Endometrial microvascular endothelial cells (primary cell): ENCODE data around the gene FGR. TPM values are rescaled to one million over a fixed set of nuclear protein-coding genes. Genes with fewer than 3 reads are reported as not detected.

Experiments
- in situ Hi-C: cut with HindIII; loops from 2 replicates; pipeline ENCODE4 v1.10.0; 2017; ENCODE audit warnings: low sequenced_read_pairs, low pct_unique_long_range_greater_than_20kb; ENCODE audit errors: inconsistent ontology term
- total RNA-seq: library from RNA; depleted of rRNA; stranded (reverse); fragments of >200 nt; gene quantifications from one replicate; pipeline ENCODE4 v1.2.3, GENCODE V29; 2015; ENCODE audit errors: inconsistent ontology term

FGR gene
- total RNA-seq, 1 donor from 2014 or later, result not detected

DNA sequence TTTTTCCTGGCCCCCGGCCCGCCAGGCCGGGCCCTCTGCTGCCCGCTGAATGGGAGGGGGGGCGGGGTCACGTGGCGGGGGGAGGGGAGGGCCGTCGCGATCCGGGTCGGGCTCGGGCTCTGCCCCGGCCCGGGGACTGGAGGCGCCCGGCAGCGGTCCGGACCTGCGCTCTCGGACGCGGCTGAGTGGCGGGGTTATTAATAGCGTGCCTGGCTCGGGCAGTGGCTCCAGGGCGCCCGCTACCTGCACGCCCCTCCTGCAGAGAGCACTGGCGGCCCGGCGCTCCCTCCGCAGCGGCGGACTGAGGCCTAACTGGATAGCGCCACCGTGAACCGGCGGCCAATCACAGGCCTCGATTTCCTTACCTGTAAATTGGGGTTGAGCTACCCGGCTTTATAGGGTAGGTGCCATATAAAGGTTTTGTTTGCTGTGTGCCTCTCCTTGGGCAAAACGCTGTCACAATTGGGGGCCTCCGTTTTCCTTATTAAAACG lies 59.1 kb downstream of the FGR start:
- in situ Hi-C loops, result loop anchor here (25.0 kb wide), 1 partner anchor 164 kb away; no protein-coding TSS in a partner anchor

- in situ Hi-C loops, result loop anchor here (25.0 kb wide), 1 partner anchor 163 kb away; no protein-coding TSS in a partner anchor
Observed at GRCh38 chr1:27574871-27575831, 59.8 kb downstream of the FGR start.

- in situ Hi-C loops, result no loop called here
Observed at GRCh38 chr1:27574001-27574781, 60.8 kb downstream of the FGR start.

DNA sequence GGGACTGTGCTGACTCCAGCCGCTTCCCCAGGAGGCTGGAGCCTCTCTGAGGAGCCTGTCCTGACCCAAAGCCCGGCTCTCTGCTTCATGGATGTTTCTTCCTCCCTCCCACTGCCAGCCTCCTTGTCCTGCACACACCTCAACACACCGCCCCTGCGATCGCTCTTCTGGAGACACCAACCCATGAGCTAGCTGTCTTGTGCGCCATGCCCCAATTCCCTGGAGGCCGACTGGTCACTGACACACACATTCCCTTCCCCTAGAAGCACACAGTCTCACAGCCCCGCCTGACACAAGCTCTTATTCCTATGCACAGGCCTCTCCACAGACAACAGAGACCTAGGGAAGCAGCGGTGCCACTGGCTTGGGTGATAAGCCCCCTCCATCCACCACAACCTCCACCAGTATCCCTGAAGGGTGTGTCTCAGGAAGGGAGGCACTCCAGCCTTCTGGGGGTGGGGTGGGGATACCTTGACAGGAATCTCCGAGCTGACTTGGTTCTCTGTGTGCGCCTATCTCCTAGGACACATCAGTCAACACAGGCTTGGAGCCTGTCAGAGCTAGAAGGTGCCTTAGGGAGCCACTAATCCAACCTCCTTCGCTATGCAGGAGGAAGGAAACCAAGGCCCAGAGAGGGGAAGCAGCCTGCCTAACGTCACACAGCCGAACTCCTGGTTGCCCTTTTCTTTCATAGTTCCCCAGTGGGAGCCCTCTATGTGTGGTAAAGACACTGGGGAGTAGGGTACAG lies 62.1 kb downstream of the FGR start:
- in situ Hi-C loops, result no loop called here

DNA sequence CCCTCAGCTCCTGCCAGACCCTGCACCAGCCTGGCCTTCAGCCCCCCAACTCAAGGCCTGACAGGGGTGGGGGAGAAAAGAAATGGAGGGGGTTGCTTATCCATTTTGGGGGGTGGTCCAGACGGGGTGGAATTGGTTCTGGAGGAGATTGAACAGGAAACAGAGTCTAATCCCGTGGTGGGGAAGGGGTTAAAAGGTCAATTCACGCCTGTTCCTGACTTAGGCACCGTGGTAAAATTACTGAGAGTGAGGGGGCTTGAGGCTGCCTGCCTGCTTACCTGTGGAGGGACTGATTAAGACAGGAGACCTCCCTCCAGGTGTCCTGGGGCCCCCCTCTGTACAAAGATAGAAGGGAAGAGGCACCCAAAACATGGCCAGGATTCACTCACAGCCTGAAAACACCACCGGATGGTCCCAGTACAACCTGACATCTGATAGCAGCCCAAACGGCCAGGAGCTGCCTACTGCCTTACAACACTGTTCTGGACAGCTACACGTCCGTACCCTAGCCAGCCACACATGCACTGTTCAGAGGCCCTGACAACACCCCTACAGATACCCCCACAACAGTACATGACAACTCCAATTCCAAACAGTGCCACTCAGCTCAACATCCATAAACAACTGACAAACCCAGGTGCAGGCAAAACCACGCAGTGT lies 62.8 kb downstream of the FGR start:
- in situ Hi-C loops, result no loop called here

DNA sequence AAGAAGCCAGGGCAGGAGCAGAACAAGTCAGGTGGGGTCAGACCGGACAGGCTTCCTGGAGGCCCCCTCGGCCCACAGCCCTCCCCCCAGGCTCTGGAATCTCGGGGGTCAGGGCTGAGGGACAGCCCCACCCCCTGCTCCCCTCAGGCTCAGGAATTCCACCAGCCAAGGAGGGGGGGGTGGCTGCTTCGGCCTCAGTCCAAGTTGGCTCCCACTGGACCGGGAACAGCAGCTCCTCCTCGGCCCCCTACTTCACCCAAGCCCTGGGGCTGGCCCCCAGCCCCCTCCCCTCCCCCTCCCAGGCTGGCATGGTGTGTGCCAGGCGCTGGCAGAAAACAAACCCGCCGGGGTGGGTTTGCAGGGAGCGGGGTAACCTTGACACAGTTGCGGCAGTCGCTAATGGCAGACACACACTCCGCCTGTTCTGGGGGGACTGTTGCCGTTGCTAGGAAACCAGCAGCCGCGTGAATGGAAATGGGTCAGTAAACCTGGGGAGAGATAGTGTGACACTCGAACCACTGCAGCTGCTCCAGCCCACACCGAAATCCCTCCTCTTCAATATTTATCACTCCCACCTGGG lies 63.5 kb downstream of the FGR start:
- in situ Hi-C loops, result no loop called here

DNA sequence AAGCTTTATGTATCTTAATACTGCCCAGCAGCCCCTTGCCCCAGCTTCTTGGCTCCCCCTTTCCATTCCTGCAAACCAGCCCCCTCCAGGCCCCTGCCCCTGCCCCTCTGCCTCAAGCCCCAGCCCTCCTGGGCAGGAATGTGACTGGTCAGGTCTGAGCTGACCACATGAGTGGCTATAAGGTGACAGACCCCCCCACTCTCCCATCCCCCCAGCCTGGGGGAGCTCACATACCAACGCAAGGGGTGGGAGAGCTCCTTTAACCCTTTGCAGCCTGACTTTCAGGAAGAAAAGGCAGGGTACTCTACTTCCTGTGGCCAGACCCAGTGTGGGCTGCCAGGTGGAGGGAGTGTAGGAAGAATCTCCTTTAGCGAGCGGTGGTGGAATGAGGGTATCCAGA lies 64.2 kb downstream of the FGR start:
- in situ Hi-C loops, result no loop called here

- in situ Hi-C loops, result no loop called here
Observed at GRCh38 chr1:27570356-27570755, 64.6 kb downstream of the FGR start.

GRCh38 chr1:27569506-27570291 lies 65.3 kb downstream of the FGR start:
- in situ Hi-C loops, result no loop called here

DNA sequence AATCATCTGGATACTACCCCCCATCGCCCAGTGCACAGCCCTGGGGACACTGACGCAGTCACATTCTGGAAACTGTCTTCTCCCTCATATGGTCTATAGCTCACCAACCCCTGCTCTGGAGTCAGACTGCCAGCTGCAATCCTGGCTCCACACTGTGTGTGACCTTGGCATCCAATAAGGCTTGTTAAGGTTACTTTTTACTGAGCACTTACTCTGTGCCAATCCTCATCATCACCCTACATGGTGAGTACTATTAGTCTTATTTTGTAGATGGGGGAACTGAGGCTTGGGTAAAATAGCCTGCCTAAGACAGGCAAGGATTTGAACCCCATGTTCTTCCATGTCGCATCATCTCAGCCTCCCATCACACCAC lies 65.9 kb downstream of the FGR start:
- in situ Hi-C loops, result no loop called here

GRCh38 chr1:27568300-27569087 lies 66.5 kb downstream of the FGR start:
- in situ Hi-C loops, result no loop called here

- in situ Hi-C loops, result no loop called here
Observed at GRCh38 chr1:27567971-27568299, 67.0 kb downstream of the FGR start.

GRCh38 chr1:27567146-27567526 lies 67.8 kb downstream of the FGR start:
- in situ Hi-C loops, result no loop called here

DNA sequence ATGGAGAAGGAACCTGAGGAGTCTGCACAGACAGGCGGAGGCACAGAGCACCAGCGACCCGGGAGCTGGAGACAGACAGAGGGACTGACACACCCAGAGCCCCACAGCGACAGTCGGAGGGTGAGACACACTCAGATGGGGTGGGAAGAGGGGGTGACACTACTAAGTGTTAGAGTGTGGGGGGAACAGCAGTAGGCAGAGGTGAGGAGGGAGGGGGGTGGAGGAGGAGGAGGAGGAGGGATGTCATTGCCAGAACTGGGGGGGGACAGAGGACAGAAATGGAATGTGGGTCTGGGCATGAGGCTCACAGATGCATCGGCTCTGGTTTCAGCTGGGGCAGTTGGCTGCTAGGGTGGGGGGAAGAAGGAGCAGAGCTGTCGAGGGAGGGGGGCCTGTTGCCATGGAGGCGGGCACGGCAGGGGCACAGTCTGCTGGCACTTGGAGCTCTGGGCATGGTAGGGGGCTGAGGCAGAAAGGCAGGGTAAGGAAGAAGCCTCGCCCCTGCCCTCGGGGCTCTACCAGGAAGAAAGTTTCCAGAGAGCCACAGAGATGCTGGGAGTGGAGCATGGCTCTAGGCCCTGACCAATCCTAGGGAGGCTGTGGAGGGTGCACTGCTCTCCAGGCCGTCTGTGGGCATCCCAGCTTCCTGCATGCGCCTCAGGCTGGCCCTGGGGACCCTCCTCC lies 68.4 kb downstream of the FGR start:
- in situ Hi-C loops, result no loop called here

DNA sequence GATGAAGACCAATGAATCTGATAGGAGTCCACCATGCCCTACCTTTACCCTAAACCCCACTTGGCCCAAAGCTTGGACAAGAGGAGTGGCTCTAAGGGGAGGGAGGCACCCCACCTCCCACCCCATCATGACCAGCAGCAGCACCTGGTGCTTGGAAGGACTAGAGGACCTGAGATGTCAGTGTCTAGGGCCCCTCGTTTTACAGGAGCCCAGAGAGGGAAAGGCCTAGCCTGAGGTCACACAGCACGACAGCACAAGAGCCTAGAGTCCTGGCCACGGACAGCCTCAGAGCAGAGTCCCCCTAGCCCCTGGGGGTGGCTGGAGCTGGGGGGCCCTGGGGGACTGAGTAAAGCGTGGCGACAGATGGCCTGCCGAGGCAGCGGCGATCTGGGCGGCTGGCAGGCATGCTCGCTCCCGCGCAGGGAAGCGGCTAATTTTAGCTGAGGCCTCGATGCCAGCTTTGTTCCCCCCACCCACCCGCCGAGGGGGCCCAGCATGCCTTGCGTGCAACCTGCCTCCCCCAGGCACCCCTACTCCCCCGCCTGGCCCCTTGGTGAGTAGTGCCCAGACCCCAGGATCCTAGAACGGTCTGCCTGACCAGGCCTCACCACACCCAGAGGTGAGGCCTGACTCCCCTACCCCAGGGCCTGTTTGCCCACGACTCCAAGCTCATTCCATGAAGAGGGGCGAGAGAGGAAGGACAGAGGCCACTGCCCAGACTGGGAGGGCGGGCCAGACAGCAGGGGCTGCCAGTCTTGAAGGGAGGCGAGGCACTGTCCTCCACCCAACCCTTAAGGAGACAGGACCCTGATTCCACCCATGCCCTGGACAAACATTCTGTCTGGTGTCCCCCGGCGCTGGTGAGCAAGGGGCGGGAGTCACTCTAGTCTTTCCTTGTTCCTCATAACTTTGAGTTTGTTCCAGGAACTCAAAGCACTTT lies 70.0 kb downstream of the FGR start:
- in situ Hi-C loops, result no loop called here
